Retinal pigment epithelial cell (primary cell): ENCODE measurements around the gene ASCC1.

Experiments used
- DNase-seq: peaks from one replicate; pipeline ENCODE4 v3.0.0-alpha.2; 2010; ENCODE audit warnings: low read depth
- H3K4me3 ChIP-seq: 2 replicates; pipeline ENCODE4 v1.5.1; 2011; ENCODE audit warnings: mild to moderate bottlenecking, low read length, control low read depth, moderate library complexity
- TF ChIP-seq, protein P1 (sequence below): conservative IDR thresholded peaks from 2 replicates; pipeline ENCODE4 v1.5.1; 2011; ENCODE audit warnings: low read depth, low read length, control low read depth, inconsistent platforms

The ASCC1 gene

DNA sequence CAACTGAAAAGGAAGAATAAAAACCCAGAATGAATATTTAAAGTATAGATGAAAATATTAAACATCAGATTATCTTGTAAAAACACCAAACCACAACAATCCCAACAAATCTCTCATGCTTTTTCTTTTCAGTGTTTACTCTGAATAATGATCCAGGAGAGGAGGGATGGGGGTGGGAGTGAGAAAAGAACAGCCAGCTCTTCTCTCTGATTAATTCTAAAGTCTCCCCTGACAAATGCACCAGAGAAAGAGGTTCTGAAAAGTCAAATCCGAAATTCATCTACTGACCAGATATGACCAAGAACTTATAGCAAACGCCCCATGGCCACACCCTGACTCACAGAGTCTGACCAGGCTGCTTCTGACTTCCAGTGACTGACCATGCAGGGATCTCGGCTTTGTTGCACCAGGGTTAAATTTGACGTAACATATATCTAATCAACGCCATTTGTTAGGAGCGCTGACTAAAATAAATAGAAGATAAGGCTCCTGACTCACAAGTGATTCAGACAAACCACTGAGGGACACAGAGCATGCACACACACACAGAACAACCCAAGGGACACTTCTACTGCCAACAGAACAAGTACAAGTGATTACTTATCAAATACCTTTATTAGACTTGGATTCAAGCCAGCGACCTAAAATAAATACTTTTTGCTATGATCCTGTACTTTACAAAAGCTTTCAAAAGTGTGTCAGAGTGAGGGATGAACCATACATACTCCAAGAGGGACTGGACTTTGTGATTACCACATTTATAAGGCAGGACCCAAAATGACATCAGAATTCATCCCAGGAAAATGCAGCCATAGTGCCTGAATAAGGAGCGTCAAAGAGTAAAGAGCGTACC, 118.4 kb downstream of the ASCC1 start:
- TF ChIP-seq, protein P1, sequence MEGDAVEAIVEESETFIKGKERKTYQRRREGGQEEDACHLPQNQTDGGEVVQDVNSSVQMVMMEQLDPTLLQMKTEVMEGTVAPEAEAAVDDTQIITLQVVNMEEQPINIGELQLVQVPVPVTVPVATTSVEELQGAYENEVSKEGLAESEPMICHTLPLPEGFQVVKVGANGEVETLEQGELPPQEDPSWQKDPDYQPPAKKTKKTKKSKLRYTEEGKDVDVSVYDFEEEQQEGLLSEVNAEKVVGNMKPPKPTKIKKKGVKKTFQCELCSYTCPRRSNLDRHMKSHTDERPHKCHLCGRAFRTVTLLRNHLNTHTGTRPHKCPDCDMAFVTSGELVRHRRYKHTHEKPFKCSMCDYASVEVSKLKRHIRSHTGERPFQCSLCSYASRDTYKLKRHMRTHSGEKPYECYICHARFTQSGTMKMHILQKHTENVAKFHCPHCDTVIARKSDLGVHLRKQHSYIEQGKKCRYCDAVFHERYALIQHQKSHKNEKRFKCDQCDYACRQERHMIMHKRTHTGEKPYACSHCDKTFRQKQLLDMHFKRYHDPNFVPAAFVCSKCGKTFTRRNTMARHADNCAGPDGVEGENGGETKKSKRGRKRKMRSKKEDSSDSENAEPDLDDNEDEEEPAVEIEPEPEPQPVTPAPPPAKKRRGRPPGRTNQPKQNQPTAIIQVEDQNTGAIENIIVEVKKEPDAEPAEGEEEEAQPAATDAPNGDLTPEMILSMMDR: no peak
- no peak overlapping the region for H3K4me3 ChIP-seq
- peak; percentile 59 for DNase-seq

DNA sequence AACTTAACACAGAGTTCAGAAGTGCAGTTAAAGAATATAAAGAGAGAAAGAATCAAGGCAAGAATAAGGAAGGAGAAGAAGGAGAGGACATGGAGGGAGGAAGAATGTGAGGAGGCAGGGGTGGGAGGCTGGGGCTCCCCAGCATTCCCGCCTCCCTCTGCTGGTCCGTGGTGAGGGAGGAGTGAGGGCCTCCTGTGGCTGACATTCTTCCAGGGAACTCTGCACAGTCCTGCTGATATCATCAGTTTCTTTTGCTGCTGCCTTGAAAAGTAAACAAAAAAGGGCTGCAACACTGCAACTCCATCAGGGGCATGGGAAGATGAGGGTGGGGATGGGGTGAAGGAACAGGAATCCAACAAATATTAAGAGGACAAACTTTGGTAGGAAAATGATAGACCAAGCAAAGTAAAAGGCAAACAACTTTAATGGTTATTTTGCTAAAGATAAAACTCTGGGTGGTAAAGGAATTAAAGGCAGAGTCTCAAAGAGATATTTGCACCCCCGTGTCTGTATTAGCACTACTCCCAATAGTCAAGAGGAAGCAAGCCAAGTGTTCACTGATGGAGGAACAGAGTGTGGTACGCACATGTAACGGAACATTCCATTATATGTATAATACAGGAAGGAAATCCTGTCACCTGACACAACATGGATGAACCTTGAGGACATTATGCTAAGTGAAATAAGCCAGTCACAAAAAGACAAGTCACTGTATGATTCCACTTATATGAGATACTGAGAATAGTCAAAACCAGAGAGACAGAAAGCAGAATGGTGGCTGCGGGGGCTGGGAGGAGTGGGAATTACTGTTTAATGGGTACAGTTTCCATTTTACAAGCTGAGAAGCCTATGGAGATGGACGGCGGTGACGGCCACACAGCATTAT, 119.7 kb downstream of the ASCC1 start:
- TF ChIP-seq, protein P1: peak; percentile 19
- peak; percentile 12 for DNase-seq
- H3K4me3 ChIP-seq: no peak overlapping the region

DNA sequence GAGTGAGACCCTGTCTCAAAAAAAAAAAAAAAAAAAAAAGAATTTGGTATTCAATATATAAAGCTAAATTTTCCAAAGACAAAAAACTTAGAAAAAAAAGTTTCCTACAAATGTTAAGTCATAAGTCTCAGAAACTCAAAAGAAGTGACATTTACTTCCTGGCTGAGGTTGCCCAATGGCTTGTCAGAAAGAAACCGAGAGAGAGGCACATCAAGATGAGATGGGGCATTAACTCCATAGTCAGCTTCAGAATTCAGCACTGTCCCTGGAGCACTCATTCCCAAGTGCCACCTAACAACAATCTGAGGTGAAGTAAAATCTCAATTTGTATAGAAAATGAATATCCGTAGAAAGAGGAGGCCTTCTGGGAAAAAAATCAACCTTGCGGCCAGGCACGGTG, 120.9 kb downstream of the ASCC1 start:
- no peak for DNase-seq
- no peak overlapping the region for H3K4me3 ChIP-seq
- TF ChIP-seq, protein P1: no peak

DNA sequence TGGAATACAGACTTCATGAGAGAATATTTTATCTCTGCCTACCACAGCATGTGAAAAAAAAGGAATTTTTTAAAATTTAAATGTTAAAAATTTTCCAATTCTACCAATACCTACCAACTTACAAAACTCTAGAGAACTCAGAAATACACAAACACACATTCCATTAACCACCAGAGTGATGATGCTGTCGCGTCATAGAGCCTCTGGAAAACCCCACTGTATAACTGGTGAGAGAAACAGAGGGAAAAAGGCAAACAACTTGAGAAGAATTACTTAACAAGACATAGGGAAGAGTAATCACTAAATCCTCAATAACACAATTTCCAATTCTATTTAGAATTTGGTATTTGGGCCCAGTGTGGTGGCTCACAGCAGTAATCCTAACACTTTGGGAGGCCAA, 121.5 kb downstream of the ASCC1 start:
- TF ChIP-seq, protein P1: no peak
- H3K4me3 ChIP-seq: no peak overlapping the region
- no peak for DNase-seq

DNA sequence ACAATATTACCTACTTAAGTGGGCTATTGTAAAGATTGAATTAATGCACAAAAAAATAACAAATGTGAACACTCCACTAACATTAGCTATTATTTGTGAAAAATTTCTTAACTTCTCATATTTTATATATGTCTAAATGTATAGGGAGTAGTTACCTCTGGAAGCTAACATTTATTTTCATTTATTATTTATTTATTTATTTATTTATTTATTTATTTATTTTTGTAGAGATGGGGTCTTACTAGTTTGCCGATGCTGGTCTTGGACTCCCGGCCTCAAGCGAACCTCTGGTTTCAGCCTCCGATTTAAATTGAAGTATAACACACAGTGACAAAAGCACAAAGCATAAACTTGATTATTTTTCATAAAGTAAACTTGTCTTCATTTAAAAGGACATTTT, 122.6 kb downstream of the ASCC1 start:
- H3K4me3 ChIP-seq: no peak overlapping the region
- DNase-seq: no peak
- TF ChIP-seq, protein P1: no peak

DNA sequence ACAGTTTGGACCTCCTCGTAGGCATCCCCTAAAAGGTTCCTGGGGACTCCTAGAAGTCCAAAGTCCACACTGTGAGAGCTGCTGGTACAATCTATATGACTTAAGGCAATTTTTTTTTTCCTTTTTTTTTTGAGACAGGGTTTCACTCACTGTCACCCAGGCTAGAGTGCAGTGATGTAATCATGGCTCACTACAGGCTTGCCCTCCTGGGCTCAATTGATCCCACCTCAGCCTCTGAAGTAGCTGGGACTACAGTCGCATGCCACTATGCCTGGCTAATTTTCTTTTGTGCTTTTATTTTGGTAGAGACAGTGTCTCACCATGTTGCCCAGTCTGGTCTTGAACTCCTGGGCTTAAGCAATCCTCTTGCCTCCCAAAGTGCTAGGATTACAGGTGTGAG, 123.1 kb downstream of the ASCC1 start:
- H3K4me3 ChIP-seq: no peak overlapping the region
- DNase-seq: no peak
- TF ChIP-seq, protein P1: no peak
